Stimulated activated CD4-positive, alpha-beta T cell treated with anti-CD3 and anti-CD28 coated beads, Interleukin-1b, Interleukin-23, amount 100 ng/mL, for 1 hour (primary cell): Measurements from ENCODE around the gene CEP104.

Source experiments
- DNase-seq, 2 donors: peaks; one replicate each; pipeline ENCODE4 v3.0.0-alpha.2; 2020; ENCODE audit warnings: low read depth in 2 of 2

Gene CEP104

DNA sequence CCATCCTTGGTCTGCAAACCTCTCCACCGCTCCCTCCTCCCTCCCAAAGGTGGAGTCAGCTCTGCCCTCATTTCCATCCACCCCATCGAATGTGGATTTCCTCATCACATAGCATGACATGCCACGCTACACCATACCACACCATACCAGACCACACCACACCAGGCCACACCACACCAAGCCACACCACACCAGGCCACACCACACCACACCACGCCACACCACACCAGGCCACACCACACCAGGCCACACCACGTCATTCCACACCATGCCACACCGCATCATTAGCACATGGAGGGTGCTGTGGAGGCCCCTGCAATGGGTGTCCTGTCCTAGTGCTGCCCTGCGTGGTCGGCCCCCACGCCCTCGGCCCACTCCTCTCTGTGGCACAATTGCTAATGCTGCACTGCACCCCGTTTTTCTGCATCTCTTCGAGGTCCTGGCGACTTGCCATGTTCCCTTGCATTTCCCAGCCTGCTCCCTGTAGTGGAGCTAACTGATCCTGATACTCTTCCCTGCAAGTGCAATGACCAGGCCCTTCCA lies 11.5 kb upstream of the CEP104 start:
- DNase-seq: no peak

DNA sequence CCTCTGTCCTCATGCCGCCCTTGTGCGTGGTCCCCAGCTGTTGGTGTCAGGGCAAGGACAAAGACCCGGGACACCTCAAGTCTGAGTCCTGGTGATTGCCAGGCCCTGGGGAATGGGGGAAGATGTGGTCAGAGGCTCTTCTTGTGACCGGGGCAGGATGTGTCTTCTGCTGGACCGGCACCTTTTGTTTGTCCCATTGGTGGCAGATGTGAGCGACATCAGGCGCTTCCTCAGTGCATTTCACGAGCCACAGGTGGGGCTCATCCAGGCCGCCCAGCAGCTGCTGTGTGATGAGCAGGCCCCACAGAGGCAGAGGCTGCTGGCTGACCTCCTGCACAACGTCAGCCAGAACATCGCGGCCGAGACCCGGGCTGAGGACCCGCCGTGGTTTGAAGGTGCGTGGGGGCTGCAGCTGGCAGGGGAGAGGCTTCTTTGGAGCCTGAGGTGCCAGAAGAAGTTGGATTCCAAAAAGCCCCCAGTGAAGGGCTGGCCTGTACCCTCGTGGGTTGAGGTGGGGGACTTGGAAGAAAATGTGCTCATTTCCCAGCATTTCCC lies 8.7 kb upstream of the CEP104 start:
- no peak for DNase-seq

GRCh38 chr1:3864884-3865283 lies 7.9 kb upstream of the CEP104 start:
- DNase-seq: no peak

DNA sequence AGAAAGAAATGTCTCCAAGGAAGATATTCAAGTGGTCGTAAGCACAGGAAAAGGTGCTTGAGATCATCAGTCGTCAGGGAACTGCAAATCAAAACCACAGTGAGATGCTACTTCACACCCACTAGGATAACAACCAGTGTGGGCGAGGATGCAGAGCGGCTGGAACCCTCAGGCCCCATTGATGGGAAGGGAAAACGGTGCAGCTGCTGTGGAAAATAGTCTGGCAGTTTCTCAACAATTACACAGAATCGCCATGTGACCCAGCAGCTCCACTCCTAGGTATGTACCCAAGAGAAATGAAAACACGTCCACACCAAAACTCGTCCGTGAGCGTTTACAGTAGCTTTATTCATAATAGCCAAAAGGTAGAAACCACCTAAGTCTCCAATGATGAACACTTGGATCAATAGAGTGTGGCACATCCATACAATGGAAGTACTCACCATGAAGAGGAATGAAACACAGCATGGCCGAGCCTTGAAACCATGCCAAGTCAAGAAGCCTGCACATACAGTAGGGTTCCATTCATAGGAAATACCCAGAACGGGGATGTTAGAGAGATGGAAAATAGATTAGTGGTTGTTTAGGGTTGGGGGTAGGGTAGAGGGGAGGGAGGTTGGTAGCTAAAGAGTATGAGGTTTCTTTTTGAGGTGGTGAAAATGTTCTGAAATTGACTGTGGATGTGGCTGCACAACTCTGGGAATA lies 6.4 kb upstream of the CEP104 start:
- DNase-seq: no peak

DNA sequence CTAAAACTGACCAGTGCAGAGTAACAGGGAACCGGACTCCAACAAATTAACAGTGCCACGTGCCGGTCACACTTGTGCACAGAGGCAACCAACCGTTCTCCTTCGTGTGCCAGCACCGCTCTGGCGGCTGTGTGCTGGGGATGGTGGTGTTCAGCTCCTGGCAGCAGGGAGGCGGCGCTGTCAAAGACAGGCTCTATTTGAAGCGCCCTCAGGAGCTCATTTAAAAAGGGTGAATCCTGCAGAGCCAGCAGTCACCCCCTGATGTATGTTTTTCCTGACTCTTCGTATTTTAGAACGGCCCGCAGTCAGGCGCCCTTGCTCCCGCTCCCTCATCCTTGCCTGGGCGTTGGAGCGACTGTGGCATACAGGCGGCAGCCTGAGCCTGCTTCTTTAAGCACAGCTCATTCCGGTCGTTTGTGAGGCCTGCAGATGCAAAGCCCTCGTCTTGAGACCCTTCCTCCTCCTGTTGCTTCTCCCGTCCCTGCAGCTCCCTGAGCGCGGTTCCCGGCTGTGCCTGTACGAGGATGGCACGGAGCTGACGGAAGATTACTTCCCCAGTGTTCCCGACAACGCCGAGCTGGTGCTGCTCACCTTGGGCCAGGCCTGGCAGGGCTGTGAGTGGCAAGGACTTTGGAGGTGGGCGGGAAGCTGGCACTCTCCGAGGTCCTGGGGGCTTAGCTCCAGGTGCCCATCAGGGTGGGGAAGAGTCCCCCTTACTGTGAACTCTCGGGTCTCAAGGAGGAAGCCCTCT lies 1.4 kb upstream of the CEP104 start:
- DNase-seq: no peak

- DNase-seq: no peak
These were observed 749 bp upstream of the CEP104 start for GRCh38 chr1:3857791-3858129.

DNA sequence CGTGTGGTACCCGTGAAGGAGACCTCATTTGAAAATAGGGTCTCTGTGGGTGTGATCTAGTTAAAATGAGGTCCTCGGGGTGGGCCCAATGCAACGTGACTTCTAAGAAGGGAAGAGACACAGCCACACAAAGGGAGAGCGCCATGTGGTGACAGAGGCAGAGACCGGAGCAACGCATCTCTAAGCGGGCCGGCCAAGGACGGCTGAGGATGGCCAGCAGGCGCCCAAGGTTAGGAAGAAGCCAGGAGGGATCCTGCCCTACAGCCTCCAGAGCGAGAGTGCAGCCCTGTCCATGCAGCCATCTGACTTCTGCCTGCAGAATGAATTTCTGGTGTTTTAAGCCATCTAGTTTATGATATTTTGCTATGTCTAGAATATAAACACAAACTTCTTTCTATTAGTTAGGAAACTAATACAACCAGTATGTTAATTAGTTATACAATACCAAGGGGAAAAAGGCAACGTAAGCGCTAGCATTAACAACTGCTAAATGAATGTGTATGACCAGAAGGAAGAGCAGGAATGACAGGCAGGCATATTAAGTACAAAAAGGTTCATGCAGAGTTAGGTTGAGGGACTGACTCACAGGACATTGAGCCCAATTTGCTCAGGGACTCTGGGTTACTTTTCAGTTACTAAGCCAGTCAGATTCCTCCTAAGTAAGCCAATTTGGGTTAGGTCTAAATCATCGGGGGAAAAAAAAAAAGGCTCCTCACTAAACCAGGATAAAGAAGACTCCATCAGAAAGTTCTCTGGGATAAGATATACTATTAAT lies 4.1 kb downstream of the CEP104 start:
- DNase-seq: no peak

DNA sequence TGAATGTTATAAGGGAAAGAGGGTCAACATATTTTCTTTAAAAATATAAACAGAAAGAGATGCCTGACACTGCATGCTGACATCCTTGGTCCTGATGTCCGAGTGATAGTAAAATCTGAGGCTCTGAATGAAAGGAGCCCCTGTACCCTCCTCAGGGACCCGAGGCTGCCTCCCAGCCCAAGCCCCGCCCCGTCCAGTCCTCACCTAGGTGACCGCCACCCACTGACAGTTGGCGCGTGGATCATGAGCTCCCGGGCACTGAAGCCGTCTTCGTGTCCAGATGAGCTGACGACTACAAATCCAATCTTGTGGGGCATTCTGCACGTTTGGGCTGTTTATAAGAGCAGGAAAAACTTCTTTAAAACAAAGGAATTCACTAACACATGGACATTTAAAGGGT lies 4.9 kb downstream of the CEP104 start:
- DNase-seq: no peak

- DNase-seq: no peak
These were observed 5.7 kb downstream of the CEP104 start for GRCh38 chr1:3851292-3851691.

DNA sequence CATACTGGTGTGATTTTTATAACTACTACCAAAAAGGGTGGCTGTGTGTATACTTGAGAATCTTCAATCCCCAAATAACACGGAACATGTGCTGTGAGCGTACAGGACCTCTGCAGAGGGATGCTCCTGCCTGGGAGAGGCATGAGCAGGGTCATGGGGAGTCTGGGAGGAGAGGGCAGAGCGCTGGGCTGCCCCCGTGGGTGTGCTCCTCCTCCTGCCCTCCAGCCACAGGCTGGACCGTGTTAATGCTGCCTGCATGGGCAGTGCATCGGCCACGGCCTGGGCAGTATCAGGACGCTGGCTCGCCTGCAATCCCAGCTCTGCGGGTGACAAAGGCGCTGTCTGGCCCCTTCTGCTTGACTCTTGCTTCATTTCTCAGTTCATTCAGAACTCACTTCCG lies 6.2 kb downstream of the CEP104 start:
- no peak for DNase-seq

GRCh38 chr1:3847081-3847480 lies 9.9 kb downstream of the CEP104 start:
- DNase-seq: no peak

DNA sequence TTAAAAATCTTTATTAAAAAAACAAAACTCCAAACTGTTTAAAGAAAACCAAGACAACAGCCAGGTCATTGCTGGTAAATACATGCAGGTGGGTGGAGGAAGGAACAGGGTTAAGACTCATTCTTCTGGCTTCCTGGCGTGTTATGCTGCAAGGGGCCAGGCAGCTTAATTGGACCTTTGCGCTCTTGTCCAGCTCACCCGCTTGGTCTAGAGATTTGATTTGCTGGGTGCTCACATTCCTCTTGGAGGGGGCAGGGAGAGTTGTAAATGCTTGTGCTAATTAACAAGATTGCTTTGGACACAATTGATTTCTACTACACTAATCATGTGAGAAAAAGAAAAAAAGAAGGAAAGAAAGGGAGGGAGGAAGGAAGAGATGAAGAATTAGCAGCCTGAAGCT lies 10.5 kb downstream of the CEP104 start:
- DNase-seq: no peak

GRCh38 chr1:3842912-3843311 lies 14.1 kb downstream of the CEP104 start:
- no peak for DNase-seq

DNA sequence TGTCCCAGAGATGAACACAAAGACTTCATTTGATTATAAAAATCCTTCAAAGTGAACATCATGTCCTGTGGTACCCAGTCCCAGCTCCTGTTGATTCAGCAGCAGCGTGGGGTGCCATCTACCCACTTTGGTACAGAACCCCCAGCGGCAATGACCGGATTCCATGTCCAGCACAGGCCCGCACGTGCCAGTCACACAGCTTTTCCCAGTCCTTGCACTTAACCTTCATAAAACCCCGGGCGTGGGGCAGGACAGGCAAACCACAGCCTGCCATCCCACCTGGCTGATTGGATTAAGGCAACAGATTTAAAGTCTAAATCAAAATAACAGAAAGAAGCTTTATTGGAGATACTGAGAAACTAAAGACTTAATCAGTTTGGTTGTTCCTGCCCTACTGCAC lies 15.5 kb downstream of the CEP104 start:
- DNase-seq: no peak

DNA sequence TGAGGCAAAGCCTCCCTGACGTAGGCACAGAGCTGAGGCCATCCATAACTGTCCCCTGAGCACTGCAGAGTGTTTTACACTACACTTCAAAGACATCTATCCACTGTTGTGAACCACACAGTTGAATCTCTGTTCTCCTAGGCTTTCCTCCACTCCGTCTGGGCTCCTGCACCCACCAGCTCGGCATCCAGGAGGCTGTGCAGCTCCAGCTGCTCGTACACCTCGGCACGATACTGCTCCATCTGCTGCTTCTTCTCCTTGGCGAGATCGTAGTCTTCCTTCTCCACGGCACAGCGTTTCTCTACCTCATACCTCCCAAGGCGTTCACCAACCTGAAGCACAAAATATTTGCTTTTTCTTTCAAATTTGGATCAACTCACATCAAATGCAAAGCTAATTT lies 18.2 kb downstream of the CEP104 start:
- no peak for DNase-seq

- no peak for DNase-seq
These were observed 19.3 kb downstream of the CEP104 start for GRCh38 chr1:3837685-3838084.

DNA sequence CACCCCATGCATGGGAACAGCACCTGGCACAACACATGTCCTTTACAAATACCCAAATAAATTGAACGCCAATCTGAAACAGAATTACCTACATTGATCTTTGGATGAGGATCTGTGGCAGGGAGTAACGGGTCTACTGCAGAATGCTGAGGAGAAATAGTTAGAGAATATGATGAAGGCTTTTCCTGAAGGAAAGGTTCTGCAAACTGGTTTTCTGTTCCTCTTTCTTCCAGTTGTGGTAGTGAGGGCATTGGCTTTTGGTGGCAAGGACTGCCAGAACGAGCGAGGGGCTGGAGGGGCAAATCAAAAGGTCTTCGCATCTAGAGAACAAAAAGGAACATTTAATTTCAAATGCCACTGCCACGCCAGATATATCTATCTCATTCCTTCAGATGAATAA lies 19.8 kb downstream of the CEP104 start:
- no peak for DNase-seq

GRCh38 chr1:3836421-3836820 lies 20.6 kb downstream of the CEP104 start:
- no peak for DNase-seq

DNA sequence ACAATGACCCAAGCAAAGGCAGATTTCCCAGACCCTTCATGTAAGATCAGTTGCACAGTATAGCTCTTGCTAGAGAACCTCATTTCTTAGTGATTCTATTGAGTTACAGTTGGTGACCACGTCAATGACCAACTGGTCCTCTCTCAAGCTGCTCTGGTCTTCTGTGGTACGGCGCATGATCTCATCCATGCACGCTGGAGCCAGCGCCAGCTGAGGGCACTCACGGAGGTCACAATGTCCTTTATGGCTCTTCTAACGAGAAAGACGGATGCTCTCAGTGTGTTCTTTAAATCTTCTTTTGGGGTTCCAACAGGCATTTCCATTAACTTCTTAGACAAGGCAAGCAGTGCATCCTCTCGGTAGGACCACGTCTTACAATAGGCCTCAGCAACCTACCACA lies 22.3 kb downstream of the CEP104 start:
- no peak for DNase-seq

DNA sequence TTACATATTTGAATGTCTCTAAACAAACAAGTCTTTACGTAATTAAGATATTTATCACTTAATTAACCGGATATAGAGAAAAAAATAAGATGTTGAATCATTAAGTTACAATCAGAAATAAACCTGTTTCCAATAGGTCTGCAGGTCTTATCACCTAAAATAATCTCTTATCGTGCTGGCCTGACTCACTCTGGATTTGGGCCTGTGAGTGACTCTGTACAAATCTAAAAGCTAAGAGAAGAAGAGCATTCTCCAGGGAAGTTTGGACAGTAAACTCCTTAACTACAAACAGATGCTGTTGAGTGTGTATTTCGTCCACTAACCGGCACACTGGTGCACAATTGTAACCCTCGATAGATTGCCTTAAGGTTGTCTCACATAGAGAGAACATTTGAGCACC lies 25.3 kb downstream of the CEP104 start:
- DNase-seq: no peak

DNA sequence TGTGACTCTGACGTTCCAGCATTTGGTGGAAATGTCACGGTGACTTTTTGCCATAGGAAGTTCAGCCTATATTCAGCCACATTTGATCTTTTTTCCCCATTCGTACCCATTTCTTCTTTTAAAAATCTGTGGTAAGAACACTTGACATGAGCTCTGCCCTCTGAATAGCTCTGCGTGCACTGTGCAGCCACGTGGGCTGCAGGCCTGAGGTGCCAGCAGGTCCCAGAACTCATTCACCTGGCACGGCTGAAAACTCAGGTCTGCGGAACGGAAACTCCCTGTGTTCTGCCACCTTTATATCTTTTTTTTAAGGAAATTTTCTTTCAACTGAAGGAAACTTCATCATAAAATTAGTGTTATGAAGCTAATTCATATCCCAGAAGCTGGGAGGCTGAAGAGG lies 28.6 kb downstream of the CEP104 start:
- DNase-seq: no peak

GRCh38 chr1:3827813-3828307 lies 29.2 kb downstream of the CEP104 start:
- no peak for DNase-seq
